ENCODE data around the gene LHX4. TPM values are rescaled to one million over a fixed set of nuclear protein-coding genes. Genes with fewer than 3 reads are reported as not detected.

LHX4 gene
- total and polyA plus RNA-seq, 2 of the 13 experiments (the other 11 are each of a cell fraction or from before 2014, with no cell fraction given): 0.03 to 0.07 TPM

DNA sequence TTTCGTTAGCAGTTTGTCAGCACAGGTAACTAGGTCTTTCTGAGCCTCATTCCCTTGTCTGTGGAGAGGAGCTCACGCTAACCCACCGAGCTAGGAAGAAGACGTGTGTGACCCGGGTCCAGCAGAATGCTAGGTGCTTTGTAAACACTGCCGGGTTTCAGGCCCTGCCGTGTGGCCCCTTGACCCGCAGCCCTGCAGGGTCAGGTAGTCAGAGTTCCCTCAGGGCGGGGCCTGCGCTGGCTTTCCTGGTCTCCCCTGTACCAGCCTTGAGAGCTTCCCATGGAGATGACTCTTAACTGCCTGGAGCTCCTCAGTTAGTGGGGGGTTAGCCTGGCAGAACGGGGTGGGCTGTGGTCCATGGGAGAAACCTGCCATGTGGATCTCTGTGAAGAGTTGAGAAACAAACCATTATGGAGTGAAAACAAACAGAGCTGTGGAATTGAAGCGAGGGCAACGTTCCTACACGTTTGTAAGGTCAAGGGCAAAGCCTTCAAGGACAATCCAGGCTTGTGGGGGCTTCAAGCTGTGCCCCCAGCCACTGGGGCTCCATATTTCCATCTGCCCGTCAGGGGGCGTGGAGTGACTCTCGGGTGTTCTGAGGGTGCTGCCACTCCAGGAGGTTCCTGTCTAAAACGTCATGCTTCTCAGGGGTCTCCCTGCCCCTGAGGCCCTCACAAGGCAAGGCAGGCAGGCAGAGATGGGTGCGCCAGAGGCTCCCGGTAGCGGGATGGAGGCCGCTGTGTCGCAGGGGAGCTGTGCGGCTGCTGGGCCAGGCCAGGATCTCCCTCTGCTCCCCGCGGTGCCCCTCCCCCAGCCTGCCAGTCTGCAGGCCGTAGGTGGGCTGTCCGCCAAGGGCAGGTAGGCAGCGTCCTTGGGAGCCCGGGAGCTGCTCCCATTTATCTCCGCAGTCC, 23.8 kb downstream of the LHX4 start (continued):
- TF ChIP-seq, protein P1, sequence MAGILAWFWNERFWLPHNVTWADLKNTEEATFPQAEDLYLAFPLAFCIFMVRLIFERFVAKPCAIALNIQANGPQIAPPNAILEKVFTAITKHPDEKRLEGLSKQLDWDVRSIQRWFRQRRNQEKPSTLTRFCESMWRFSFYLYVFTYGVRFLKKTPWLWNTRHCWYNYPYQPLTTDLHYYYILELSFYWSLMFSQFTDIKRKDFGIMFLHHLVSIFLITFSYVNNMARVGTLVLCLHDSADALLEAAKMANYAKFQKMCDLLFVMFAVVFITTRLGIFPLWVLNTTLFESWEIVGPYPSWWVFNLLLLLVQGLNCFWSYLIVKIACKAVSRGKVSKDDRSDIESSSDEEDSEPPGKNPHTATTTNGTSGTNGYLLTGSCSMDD (CRISPR knock-in tag; IDR thresholded peaks at IDR 0.05): no peak
- TF ChIP-seq TRIM24 (CRISPR knock-in tag; IDR thresholded peaks at IDR 0.05) (no peak), NFYC (CRISPR knock-in tag; IDR thresholded peaks at IDR 0.05) (no peak), HNRNPL (IDR thresholded peaks at IDR 0.05; ENCODE audit: low read depth, low read length) (no peak), KAT7 (CRISPR knock-in tag; IDR thresholded peaks at IDR 0.05; ENCODE audit: borderline replicate concordance) (peak; percentile 26; the same call in 1 of the 2 replicates), ZNF329 (CRISPR knock-in tag; IDR thresholded peaks at IDR 0.05; ENCODE audit: low read depth) (0 out of 2 replicates have a peak, but pooled peaks have one; percentile 38), RFX5 (IDR thresholded peaks at IDR 0.05; ENCODE audit: low read depth, low read length) (no peak), ELF4 (CRISPR knock-in tag; IDR thresholded peaks at IDR 0.05; ENCODE audit: borderline replicate concordance) (no peak), ZNF598 (CRISPR knock-in tag; IDR thresholded peaks at IDR 0.05; ENCODE audit: borderline replicate concordance) (no peak), MBNL3 (CRISPR knock-in tag; conservative IDR thresholded peaks at IDR 0.05) (no peak), ZSCAN21 (CRISPR knock-in tag; IDR thresholded peaks at IDR 0.05; ENCODE audit: borderline replicate concordance) (peak; percentile 72; the same call in 1 of the 2 replicates), HNRNPUL1 (IDR thresholded peaks at IDR 0.05; ENCODE audit: low read depth, low read length) (no peak), POLR2AphosphoS2 (IDR thresholded peaks at IDR 0.05; ENCODE audit: low read depth, low read length) (no peak), ZSCAN22 (CRISPR knock-in tag; IDR thresholded peaks at IDR 0.05) (no peak), ZNF672 (CRISPR knock-in tag; IDR thresholded peaks at IDR 0.05) (no peak), SSRP1 (CRISPR knock-in tag; IDR thresholded peaks at IDR 0.05) (no peak), DPF2 (CRISPR knock-in tag; IDR thresholded peaks at IDR 0.05; ENCODE audit: borderline replicate concordance, low read depth) (no peak), ZNF577 (CRISPR knock-in tag; IDR thresholded peaks at IDR 0.05; ENCODE audit: borderline replicate concordance, low read depth) (no peak), SNRNP70 (IDR thresholded peaks at IDR 0.05; ENCODE audit: low read depth, low read length) (no peak), ZNF383 (CRISPR knock-in tag; IDR thresholded peaks at IDR 0.05; ENCODE audit: borderline replicate concordance) (no peak), ZSCAN20 (CRISPR knock-in tag; IDR thresholded peaks at IDR 0.05; ENCODE audit: borderline replicate concordance) (no peak), ZNF678 (CRISPR knock-in tag; IDR thresholded peaks at IDR 0.05) (no peak), ZNF552 (CRISPR knock-in tag; IDR thresholded peaks at IDR 0.05; ENCODE audit: borderline replicate concordance) (no peak)
- TF ChIP-seq, protein P2, sequence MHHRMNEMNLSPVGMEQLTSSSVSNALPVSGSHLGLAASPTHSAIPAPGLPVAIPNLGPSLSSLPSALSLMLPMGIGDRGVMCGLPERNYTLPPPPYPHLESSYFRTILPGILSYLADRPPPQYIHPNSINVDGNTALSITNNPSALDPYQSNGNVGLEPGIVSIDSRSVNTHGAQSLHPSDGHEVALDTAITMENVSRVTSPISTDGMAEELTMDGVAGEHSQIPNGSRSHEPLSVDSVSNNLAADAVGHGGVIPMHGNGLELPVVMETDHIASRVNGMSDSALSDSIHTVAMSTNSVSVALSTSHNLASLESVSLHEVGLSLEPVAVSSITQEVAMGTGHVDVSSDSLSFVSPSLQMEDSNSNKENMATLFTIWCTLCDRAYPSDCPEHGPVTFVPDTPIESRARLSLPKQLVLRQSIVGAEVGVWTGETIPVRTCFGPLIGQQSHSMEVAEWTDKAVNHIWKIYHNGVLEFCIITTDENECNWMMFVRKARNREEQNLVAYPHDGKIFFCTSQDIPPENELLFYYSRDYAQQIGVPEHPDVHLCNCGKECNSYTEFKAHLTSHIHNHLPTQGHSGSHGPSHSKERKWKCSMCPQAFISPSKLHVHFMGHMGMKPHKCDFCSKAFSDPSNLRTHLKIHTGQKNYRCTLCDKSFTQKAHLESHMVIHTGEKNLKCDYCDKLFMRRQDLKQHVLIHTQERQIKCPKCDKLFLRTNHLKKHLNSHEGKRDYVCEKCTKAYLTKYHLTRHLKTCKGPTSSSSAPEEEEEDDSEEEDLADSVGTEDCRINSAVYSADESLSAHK (CRISPR knock-in tag; IDR thresholded peaks at IDR 0.05; ENCODE audit: borderline replicate concordance): no peak
- TF ChIP-seq, protein P3, sequence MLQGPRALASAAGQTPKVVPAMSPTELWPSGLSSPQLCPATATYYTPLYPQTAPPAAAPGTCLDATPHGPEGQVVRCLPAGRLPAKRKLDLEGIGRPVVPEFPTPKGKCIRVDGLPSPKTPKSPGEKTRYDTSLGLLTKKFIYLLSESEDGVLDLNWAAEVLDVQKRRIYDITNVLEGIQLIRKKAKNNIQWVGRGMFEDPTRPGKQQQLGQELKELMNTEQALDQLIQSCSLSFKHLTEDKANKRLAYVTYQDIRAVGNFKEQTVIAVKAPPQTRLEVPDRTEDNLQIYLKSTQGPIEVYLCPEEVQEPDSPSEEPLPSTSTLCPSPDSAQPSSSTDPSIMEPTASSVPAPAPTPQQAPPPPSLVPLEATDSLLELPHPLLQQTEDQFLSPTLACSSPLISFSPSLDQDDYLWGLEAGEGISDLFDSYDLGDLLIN (CRISPR knock-in tag; IDR thresholded peaks at IDR 0.05; ENCODE audit: borderline replicate concordance): no peak
